Measurements from ENCODE around the gene ZNF775. TPM values are rescaled to one million over a fixed set of nuclear protein-coding genes. Genes with fewer than 3 reads are reported as not detected.

ZNF775 gene
- total RNA-seq, 2 donors from 2014 or later: 3.8 to 4.2 TPM

DNA sequence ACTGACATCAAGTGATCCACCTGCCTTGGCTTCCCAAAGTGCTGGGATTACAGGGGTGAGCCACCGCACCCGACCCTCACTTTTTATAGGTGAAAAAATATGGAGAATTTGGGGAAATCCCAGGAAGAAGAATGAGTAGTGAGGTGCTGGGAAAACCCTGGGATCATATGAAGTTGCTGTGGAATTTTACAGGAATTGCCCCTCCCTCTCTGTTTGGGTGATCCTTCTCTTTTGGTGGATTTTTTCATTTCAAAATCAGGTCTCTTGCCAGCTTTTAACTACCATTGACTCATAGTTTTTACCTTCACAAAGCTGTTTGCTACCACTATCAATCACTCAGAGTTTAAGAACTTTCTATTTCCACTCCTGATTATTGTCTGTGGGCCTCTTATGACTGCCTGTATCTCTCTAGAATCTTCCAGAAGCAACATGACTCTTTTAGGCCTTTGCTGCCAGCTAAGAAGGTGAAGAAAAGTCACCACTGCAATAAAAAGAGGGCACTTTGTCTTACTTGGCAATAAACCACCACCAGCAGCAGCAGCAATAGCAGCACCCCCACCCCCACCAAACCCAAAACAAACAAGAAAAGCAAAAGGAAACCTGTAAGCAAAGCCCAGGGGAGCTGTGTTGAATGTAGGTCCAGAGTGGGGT lies 67.3 kb downstream of the ZNF775 start:
- intact Hi-C loops (cut with DNase I): loop anchor here in 1 of 2 donors (5.0 kb wide), 1 partner anchor 141 kb away; no protein-coding TSS in a partner anchor
- ATAC-seq (no peak), DNase-seq (no peak)

Other genes with a start within 250 kb of the ZNF775 start
- 1 to 10 TPM; 4.3 to 5.7 TPM for gene LRRC61, start 56.0 kb upstream of the ZNF775 start, total RNA-seq
- gene ACTR3C, start 55.8 kb upstream of the ZNF775 start, total RNA-seq: 1 to 10 TPM; 3.7 to 4.9 TPM
- gene RARRES2, start 37.7 kb upstream of the ZNF775 start, total RNA-seq: 100 to 1,000 TPM in 1 of 2 donors, 10 to 100 TPM in 1; 86.4 to 178 TPM
- gene REPIN1, start 10.5 kb upstream of the ZNF775 start, total RNA-seq: 100 to 1,000 TPM; 100 to 108 TPM
- 10 to 100 TPM; 16.6 to 19.7 TPM for gene GIMAP8, start 71.3 kb downstream of the ZNF775 start, total RNA-seq
- gene GIMAP7, start 135.5 kb downstream of the ZNF775 start, total RNA-seq: 10 to 100 TPM; 25.0 to 26.0 TPM
- 10 to 100 TPM; 30.2 to 40.4 TPM for gene GIMAP4, start 188.1 kb downstream of the ZNF775 start, total RNA-seq